Calu3 (cell line): ENCODE data around the gene WNT4. TPM values are rescaled to one million over a fixed set of nuclear protein-coding genes. Genes with fewer than 3 reads are reported as not detected.

Experiments
- BruUV-seq: library from RNA; stranded (reverse); fragments of 400-500 nt; replicated peaks from 2 replicates; lab custom pipeline; 2021; lab: Mats Ljungman, UMichigan
- CTCF ChIA-PET: fragments of 300-600 bp; sonication (Branson Sonifier 250); formaldehyde crosslinking; loops from one replicate; lab custom pipeline; 2022; ENCODE audit warnings: antibody characterized with exemption; lab: Charles Lee
- DNase-seq: peaks from one replicate; pipeline ENCODE4 v3.0.0; 2022
- H3K27ac Mint-ChIP-seq: one replicate; pipeline ENCODE4 v1.8.0; 2022; ENCODE audit warnings: mixed read lengths; ENCODE audit not compliant: unreplicated experiment
- H3K27me3 Mint-ChIP-seq: one replicate; pipeline ENCODE4 v1.8.0; 2022; ENCODE audit warnings: mixed read lengths; ENCODE audit not compliant: unreplicated experiment
- H3K36me3 Mint-ChIP-seq: one replicate; pipeline ENCODE4 v1.8.0; 2022; ENCODE audit warnings: mild to moderate bottlenecking, moderate library complexity, mixed read lengths; ENCODE audit not compliant: insufficient read depth, unreplicated experiment
- H3K4me1 Mint-ChIP-seq: one replicate; pipeline ENCODE4 v1.8.0; 2022; ENCODE audit warnings: mild to moderate bottlenecking, low read depth, mixed read lengths; ENCODE audit not compliant: unreplicated experiment
- H3K4me3 Mint-ChIP-seq: one replicate; pipeline ENCODE4 v1.8.0; 2022; ENCODE audit warnings: mild to moderate bottlenecking, low read depth, moderate library complexity, mixed read lengths; ENCODE audit not compliant: unreplicated experiment
- H3K9me3 Mint-ChIP-seq: one replicate; pipeline ENCODE4 v1.8.0; 2022; ENCODE audit warnings: low read depth, mixed read lengths; ENCODE audit not compliant: unreplicated experiment
- intact Hi-C: fragments of 100-400 bp; cut with micrococcal nuclease; formaldehyde crosslinking; loops from one replicate; pipeline ENCODE4 v1.10.0; 2022; ENCODE audit not compliant: unreplicated experiment
- total RNA-seq: library from RNA; stranded (reverse); gene quantifications from 2 replicates; pipeline ENCODE4 v1.2.3, GENCODE V29; 2022
- TF ChIP-seq, protein P1 (sequence below): fragments of 200-600 bp; IDR thresholded peaks from one replicate; pipeline ENCODE4 v1.8.0; 2022; ENCODE audit warnings: antibody characterized with exemption; ENCODE audit not compliant: unreplicated experiment

The WNT4 gene
- total RNA-seq, 1 experiment from 2014 or later: 1.9 TPM

DNA sequence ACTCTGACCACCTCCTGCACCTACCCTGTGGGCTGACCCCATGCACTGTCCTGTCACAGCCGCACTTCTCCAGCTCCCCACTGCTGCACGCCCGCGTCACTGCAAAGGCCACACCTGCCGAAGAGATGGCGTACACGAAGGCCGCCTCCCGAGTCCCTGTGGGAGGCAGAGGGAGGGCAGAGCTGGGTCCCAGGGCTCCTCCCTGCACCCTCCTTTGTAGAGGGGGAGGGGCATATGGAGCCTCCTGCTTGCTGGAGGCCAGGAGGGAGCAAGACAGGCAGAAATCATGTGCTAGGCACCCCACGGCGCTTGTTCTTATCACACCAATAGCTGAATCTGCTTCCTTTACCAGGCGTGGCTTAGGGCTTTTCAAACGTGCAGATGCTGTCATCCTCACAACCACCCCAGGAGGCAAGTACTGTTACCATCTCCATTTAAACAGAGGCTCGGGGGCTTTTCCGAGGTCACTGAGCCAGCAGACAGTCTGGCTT, 21.4 kb downstream of the WNT4 start:
- CTCF ChIA-PET: no interaction called here
- no TSS peak for BruUV-seq

DNA sequence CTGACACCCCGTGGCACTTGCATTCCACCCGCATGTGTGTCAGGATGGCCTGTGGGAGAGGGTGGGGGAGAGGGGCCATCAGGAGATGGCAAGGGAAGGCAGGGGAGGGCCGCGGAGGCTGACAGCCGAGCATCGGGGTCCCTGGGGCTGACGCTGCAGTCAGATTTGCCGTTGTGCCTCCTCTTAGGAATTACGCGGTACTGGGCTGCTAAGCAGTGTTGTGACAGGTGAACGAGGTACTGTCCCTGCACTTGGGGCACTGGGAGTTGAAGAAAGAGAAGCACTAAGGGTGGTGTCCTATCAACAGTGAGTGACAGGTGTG, 22.5 kb downstream of the WNT4 start:
- Mint-ChIP-seq H3K36me3 (peaks cover 19% of the 10 kb centered on the region), H3K4me1 (peaks cover 8% of the 10 kb centered on the region), H3K27ac (peak overlapping the region; percentile 60), H3K4me3 (no peak overlapping the region), H3K9me3 (no peaks in the 10 kb centered on the region), H3K27me3 (no peaks in the 10 kb centered on the region)
- TF ChIP-seq, protein P1, sequence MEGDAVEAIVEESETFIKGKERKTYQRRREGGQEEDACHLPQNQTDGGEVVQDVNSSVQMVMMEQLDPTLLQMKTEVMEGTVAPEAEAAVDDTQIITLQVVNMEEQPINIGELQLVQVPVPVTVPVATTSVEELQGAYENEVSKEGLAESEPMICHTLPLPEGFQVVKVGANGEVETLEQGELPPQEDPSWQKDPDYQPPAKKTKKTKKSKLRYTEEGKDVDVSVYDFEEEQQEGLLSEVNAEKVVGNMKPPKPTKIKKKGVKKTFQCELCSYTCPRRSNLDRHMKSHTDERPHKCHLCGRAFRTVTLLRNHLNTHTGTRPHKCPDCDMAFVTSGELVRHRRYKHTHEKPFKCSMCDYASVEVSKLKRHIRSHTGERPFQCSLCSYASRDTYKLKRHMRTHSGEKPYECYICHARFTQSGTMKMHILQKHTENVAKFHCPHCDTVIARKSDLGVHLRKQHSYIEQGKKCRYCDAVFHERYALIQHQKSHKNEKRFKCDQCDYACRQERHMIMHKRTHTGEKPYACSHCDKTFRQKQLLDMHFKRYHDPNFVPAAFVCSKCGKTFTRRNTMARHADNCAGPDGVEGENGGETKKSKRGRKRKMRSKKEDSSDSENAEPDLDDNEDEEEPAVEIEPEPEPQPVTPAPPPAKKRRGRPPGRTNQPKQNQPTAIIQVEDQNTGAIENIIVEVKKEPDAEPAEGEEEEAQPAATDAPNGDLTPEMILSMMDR: no peak
- intact Hi-C loops: no loop called here
- DNase-seq: no peak
- CTCF ChIA-PET: no interaction called here
- BruUV-seq: no TSS peak

More for the DNA sequence above, 21.4 kb downstream of the WNT4 start:
- DNase-seq: no peak
- Mint-ChIP-seq H3K9me3 (no peaks in the 10 kb centered on the region), H3K36me3 (peaks cover 15% of the 10 kb centered on the region), H3K27ac (no peak overlapping the region), H3K27me3 (no peaks in the 10 kb centered on the region), H3K4me1 (peaks cover 3% of the 10 kb centered on the region), H3K4me3 (no peak overlapping the region)
- intact Hi-C loops: no loop called here
- TF ChIP-seq, protein P1: no peak

DNA sequence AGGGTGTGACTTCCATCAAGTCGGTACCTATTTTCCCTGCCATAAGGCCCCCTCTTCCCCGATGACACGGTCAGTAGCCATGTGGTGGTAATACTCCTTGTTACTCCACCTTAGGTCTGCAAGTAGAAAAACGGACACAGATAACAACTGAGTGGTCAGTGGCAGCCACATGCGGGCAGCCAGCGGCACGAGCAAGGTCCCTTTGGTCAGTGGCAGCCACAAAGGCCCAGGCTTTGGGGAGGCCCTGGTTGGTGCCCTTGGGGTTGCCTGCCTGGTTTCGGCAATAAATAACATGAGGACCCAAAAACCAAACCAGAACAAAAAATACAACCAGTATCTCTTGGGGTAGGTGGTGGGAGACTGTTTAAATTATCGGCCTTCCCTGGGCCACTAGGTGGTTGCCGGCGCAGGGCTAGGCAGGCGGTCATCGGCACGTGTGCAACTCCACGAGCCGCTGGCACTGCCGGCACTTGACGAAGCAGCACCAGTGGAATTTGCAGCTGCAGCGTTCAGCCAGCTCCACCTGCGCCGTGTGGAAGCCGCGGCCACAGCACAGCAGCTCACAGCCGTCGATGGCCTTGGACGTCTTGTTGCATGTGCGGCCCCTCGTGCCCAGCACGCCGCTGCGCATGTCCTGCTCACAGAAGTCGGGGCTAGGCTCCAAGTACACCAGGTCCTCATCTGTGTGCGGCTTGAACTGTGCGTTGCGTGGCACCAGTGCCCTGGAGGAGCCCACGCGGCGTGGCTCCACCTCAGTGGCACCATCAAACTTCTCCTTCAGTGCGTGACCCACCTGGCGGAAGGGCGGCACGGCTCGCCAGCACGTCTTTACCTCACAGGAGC, 23.1 kb downstream of the WNT4 start:
- TF ChIP-seq, protein P1: no peak
- peaks cover 14% of the 10 kb centered on the region for H3K4me1 Mint-ChIP-seq
- intact Hi-C loops: no loop called here
- DNase-seq: no peak
- H3K9me3 Mint-ChIP-seq: no peaks in the 10 kb centered on the region
- no TSS peak for BruUV-seq
- H3K27me3 Mint-ChIP-seq: no peaks in the 10 kb centered on the region
- H3K27ac Mint-ChIP-seq: no peak overlapping the region
- H3K36me3 Mint-ChIP-seq: peaks cover 25% of the 10 kb centered on the region
- CTCF ChIA-PET: no interaction called here
- H3K4me3 Mint-ChIP-seq: no peak overlapping the region

DNA sequence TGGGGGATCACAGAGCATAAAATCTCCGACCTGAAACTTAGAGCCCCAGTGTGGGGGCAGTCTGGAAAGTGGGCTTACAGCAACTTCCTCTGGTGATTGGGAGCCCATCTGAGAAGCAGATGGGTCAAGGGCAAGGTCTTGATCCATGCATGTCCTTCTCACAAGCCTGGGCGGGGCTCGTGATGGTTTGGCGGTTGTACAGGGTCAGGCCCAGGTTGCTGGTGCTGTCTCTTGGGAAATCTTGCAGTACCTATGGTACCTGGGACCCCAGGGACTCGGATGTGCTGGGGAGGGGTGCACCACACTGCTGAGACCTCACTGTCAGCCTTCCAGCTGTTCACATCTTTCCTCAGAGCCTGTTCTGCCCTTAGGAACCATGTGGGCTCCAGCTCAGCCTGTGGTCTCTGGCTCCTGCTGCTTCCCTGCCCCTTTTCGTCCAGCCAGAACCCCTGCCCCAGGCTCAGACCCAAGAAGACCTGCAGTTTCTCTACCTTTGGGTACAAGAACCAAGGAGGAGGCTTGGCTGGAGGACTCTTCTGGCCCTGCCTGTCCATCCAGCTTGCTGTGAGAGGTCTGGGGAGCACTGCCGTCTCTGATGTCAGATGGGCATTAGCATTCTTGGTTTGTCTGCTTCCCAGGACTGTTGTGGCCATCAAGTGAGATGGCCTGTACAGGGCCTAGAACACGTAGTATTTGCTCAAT, 24.5 kb downstream of the WNT4 start:
- TF ChIP-seq, protein P1: no peak
- CTCF ChIA-PET: no interaction called here
- Mint-ChIP-seq H3K27me3 (no peaks in the 10 kb centered on the region), H3K9me3 (no peaks in the 10 kb centered on the region), H3K4me1 (peaks cover 16% of the 10 kb centered on the region), H3K27ac (peak overlapping the region; percentile 48), H3K4me3 (no peak overlapping the region), H3K36me3 (peaks cover 31% of the 10 kb centered on the region)
- no TSS peak for BruUV-seq
- intact Hi-C loops: no loop called here
- DNase-seq: no peak
